ENCODE measurements around the gene RAB3IL1.

RAB3IL1 gene

DNA sequence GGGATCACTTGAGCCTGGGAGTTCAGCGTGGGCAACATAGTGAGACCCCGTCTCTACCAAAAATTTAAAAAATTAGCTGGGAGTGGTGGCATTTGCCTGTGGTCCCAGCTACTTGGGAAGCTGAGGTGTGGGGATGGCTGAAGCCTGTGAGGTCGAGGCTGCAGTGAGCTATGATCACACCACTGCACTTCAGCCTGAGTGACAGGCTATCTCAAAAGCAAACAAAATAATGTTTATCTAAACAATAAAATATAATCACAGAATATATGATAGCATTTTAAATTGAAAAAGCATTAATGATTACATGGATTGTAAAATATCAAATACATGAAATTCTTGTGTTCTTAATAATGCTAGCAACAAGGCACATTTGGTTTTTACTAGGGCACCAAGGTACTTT lies 35.5 kb upstream of the RAB3IL1 start:
- DNase-seq (ENCODE audit: low read depth), result no peak

DNA sequence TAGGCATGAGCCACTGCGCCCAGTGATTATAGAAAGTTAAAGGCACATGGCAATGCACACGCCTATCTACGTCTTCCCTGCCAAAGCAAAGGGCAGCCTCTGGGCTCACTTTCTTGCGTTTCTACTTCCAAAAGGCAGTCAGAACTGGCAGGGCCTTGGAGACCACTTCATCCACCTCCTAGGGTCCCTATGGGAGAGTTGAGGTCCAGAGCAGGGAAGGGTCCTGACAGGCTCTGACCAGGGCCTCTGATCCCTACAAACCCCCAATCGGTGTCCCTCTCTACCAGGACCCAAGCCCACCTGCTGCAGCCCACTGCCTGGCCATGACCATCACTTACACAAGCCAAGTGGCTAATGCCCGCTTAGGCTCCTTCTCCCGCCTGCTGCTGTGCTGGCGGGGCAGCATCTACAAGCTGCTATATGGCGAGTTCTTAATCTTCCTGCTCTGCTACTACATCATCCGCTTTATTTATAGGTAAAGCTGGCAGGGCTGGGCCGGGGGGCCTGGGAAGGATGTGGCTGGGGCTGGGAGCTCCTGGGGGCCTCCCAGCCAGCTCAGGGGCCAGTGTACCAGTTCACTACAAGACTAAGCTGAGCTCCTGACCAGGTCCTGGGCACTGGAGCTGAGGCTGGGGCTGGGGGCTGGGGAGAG lies 34.2 kb upstream of the RAB3IL1 start:
- DNase-seq (ENCODE audit: low read depth), result no peak

DNA sequence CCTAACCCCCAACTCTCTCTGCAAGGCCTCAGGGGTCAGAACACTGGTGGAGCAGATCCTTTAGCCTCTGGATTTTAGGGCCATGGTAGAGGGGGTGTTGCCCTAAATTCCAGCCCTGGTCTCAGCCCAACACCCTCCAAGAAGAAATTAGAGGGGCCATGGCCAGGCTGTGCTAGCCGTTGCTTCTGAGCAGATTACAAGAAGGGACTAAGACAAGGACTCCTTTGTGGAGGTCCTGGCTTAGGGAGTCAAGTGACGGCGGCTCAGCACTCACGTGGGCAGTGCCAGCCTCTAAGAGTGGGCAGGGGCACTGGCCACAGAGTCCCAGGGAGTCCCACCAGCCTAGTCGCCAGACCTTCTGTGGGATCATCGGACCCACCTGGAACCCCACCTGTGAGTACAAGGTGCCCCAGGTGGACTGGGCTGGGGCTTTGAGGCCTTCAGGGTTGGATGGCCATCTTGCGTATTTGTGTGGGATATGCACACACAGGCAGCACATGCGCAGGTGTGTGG lies 32.7 kb upstream of the RAB3IL1 start, which contains the start of gene BEST1:
TSS of gene BEST1 (plus strand) at position 317 of the 513 bp plus-strand sequence. CDS start 1,456 bp downstream, outside the sequence.
- no peak for DNase-seq (ENCODE audit: low read depth)

DNA sequence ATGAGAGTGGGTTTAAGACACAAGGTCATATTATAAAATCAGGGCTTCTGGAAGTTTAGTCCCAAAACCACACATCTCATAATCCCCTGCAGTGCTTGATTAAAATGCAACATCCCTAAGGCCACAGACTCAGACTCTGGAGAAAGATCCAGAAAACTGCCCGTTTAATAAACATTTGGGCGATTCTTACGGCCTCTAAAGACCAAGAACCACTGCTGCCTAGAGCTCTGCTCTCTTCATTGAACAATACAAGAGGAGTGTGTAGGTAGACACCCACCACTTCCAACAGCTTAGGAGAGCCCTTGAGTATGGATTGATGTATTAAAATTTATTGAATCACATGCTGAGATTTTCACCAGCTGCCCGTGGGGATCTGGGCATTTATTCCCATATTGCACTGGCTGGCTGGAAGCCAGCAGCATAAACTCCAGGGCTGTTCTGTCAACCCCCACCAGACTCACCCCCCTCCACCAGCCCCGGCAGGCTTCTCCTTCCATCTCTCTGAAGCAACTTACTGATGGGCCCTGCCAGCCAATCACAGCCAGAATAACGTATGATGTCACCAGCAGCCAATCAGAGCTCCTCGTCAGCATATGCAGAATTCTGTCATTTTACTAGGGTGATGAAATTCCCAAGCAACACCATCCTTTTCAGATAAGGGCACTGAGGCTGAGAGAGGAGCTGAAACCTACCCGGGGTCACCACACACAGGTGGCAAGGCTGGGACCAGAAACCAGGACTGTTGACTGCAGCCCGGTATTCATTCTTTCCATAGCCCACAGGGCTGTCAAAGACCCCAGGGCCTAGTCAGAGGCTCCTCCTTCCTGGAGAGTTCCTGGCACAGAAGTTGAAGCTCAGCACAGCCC lies 32.0 kb upstream of the RAB3IL1 start:
- DNase-seq (ENCODE audit: low read depth), result peak; percentile 95

DNA sequence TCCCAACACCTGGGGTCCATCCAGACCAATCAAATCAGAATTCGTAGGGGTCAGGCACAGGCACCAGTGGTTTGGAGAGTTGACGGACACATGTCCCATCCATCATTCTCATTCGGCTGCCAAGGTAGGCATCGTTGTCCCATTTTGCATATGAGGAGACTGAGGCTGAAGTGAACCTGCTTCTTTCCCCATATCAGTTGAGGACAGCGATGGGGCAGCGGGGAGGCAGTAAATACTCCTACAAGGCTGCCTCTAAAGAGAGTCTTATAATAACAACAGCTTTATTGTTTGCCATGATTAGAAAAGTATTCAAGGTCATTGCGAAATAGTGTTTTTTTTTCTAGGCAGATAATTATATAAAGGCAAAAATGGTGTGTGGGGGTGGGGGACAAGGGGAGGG lies 31.1 kb upstream of the RAB3IL1 start:
- DNase-seq (ENCODE audit: low read depth), result no peak

DNA sequence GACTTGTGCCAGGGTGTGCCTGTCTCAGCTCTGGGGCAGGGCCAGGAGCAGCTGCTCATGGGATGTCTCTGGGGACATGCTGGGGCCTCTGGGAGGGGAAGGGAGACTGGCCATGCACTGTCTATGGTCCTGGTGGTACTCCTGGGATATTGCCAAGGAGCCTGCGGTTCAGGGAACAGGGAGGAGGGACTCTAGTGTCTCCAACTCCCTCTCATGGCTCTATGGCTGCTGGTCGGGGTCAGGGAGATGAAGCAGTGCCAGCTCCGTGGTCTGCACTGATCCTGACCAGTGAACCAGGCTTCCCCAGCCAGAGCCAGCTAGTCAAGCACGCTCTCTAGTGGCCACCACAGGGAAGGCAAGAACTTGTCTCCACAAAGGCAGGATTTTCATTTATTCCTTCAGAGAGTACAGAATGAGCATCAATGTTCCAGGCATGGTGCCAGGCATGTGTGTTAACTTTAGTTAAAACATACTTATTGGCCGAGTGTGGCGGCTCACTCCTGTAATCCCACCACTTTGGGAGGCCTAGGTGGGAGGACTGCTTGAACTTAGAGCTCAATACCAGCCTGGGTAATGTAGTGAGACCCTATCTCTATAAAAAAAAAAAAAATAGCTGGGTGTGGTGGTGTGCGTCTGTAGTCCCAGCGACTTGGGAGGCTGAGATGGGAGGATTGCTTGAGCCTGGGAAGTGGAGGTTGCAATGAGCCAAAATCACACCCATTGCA lies 30.3 kb upstream of the RAB3IL1 start:
- DNase-seq (ENCODE audit: low read depth), result peak; percentile 88

DNA sequence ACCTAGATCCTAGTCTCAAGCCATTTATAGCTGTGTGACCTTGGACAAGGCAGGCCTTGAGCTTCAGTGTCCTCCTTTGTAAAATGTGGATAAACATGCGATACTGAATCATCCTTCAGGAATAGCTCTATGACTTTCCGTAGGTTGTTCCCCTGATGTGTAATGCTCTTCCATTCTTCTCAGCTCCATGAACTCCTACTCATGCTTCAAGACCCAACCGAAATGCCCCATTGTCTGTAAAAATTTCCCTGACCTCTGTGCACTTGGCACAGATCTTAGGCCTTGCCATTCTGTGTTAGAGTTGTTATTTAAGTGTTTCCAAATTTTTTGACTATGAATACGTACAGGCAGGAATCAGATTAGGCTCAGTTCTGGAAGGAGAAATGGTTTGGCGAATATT lies 29.5 kb upstream of the RAB3IL1 start:
- DNase-seq (ENCODE audit: low read depth), result no peak

DNA sequence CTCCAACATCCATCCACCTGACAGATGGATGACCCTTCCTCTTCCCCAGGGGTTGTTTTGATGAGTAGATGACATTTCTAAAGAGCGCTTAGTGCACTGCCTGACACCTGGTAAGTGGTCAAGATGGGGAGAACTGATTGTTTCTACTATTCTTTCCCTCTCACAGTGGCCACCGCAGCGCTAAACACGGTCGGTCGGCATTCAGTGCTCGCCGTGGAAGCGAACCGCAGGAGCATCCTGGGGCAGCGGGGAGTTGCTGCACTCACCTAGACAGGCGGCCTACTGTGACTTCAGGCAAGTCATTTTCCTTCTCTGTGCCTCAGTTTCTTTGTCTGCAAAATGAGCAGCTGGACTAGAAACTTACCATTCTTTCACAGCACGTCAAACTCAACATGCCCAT lies 27.8 kb upstream of the RAB3IL1 start:
- no peak for DNase-seq (ENCODE audit: low read depth)

DNA sequence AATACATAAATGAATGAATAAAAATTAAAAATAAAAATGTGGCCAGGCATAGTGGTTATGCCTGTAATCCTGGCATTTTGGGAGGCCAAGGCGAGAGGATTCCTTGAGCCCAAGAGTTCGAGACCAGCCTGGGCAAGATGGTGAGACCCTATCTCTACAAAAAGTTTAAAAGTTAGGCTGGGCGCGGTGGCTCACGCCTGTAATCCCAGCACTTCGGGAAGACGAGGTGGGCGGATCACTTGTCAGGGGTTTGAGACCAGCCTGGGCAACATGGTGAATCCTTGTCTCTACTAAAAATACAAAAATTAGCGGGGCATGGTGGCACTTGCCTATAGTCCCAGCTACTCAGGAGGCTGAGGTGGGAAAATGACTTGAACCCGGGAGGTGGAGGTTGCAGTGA lies 23.1 kb upstream of the RAB3IL1 start:
- no peak for DNase-seq (ENCODE audit: low read depth)

DNA sequence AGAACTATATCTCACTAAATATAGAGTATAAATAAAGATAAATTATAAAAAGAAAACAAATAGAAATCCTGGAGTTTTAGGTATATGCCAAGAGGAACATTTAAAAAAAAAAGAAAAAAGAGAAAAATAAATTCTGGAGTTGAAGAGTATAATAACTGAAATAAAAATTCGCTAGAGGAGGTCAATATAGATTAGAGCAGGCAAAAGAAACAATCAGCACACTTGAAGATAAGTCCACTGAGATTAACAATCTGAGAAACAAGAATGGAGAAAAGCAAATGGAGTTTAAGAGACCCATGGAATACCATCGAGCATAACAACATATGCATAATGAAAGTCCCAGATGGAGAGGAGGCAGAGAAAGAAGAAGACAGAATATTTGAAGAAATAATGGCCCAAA lies 18.5 kb upstream of the RAB3IL1 start:
- DNase-seq (ENCODE audit: low read depth), result no peak

DNA sequence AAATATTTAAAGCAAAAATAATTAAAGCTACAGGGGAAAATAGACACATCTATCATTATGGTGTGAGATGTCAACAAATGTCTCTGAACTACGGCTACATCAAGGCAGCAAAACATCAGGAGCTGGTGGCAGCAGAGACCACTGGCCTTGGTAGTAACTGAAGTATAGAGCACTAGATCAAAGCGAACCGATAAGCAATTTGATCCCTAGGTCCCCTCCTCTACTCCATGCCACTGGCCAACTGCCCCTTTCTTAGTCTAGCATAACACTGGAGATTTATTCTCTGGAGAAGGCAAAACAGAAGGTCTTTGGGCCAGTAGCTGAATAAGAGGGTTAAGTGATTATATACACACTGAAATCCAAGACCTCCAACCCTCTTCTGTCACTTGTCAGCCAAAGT lies 13.6 kb upstream of the RAB3IL1 start:
- DNase-seq (ENCODE audit: low read depth), result no peak

DNA sequence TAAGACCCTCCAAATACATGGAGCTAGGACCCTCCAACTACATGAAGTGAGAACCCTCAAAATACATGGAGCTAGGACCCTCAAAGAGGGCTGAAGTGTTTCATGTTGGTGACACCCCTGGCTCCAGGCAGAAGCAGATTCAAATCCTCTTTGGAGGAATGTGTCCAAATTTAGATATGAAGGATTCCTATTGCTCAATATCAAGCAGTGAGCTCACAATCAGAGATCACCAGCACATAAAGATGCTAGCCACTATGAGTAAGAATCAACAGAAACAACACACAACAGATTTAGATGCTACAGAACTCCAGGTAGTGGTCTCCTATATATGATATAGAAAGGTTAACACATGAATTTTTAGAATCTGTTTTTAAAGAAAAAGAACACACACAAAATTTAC lies 11.2 kb upstream of the RAB3IL1 start:
- no peak for DNase-seq (ENCODE audit: low read depth)

DNA sequence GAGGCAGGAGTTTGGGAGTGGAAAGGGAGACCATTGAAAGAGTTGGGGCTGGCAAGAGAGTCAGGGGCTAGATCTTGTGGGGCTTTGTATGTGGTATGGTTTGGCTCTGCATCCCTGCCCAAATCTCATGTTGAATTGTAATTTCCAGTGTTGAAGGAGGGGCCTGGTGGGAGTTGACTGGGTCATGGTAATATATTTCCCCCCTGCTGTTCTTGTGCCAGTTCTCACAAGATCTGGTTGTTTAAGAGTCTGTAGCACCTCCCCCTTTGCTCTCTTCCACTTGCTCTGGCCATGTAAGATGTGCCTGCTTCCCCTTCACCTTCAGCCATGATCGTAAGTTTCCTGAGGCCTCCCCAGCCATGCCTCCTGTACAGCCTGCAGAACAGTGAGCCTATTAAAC lies 10.1 kb upstream of the RAB3IL1 start:
- no peak for DNase-seq (ENCODE audit: low read depth)

DNA sequence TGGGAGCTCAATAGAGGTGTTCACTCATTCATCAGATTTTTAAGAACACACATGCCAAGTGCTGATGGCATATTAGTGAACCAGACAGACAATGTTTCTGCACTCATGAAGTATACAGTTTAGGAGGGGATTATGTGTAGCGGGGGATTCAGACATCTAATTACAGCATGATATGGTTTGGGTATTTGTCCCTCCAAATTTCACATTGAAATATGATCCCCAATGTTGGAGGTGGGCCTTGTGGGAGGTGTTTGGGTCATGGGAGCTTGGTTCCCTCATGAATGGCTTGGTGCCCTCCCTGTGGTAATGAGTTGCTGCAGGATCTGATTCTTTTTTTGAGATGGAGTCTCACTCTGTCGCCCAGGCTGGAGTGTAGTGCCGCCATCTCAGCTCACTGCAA lies 8.9 kb upstream of the RAB3IL1 start:
- no peak for DNase-seq (ENCODE audit: low read depth)

DNA sequence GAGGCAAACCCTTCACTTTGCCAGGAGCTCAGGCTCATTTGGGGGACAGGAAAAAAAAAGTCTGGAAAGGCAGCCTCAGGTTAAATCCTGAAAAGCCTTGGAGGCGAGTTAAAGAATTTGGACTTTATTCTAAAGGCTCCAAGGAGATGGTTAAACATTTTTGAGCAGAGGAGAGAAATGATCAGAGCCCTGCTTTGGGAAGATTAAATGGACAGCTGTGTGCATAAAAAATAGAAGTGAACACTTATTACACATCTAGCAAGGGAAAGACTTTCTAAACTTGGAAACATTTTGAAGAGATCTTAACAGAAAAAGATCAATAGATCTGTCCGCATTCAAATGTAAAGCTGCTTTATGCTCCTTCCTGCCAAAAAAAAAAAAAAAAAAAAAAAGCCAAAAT lies 8.4 kb upstream of the RAB3IL1 start:
- no peak for DNase-seq (ENCODE audit: low read depth)

DNA sequence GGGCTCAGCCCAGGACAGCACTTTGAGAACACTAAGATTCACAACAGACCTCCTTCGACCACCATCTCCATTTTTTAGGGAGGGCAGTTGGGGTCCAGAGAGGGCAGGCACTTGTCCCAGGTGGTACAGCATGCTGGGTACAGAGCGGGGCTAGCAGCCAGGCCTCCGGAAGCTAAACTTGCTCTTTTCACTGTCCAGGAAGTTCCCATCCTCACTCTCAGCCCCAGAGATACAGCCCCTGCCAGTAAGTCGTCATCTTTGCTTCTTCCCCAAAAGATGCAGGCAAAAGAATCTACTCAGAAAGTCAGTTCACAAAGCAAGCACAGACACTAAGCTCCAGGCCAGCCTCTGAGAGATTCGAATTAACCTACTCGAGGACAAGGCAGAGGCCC lies 6.7 kb upstream of the RAB3IL1 start:
- DNase-seq (ENCODE audit: low read depth), result no peak

DNA sequence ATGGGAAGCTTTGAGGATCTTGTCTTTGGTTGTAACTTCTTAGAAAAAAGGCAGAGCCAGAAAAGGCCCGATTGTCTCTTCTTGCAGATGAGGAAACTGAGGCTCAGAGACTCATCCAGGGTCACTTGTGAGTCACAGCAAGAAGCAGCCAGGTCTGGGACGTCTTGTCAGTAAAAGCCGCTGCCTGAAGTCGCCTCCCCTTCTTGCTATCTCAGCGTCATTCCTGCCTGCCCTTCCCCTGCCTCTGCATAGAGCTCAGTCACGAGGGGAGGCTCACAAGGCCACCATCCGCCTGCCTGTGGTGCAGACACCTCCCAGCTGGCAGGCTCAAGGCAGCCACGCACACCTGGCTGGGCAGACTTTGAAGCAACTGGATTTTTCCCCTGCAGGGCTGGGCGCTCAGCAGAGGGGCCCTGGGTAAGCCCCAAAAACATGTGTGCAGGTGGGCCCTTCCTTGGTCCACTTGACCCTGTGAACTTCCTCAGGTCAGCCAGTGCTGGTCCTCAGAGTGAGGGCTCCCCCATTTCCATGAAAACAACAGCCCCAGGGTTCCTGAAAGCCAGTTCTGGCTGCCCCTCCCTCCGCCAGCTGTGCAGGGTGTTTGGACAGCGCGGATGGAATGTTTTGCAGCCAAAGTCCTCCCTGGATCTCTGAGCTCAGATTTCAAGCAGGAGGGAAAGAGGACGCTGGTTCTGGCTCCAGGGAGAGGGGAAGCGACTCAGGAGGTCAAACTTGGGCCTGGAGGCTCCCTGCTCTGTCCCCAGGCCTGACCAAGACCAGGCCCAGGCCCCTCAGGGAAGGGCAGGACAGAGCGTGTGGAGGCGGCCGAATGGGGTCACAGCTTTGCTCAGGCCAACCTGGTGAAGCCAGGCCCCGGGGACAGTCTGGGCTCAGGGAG lies 6.0 kb upstream of the RAB3IL1 start:
- peak; percentile 76 for DNase-seq (ENCODE audit: low read depth)

DNA sequence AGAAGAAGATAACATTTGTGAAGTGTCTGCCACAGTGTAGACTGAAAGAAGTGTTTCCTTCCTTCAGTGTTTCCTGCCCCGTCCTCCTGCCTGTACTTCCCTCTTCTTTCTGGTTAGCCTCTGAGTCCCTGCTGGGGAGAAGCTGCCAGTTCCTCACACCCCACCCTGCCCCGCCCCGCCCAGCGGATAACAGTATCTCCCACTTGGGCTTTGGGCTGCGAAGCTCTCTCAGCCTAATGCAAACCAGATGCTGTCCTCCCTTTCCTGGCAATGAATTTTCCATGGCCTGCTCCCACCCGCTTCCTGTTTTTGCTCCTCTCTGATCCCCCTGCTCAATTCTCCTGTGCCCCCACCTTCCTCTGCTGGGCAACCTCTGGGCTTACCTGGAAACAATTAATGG lies 5.2 kb upstream of the RAB3IL1 start:
- peak; percentile 90 for DNase-seq (ENCODE audit: low read depth)

DNA sequence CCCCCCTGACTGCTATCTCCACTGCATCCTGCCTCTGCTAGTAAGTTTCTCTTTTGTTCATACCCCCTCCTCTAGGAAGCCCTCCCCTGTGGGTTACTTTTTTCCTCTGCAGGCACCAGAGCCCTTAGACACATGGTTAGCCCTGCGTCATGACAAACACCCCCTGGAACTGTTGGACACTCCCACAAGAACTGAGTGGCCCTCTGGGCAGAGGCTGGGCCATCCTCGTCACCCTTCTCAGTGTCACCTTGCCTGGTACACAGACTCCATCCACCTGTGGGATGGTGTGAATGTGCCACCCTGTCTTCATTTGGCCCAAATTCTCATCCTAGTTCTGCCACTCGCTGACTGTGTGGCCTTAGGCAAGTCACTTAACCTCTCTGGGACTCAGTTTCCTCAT lies 4.1 kb upstream of the RAB3IL1 start:
- no peak for DNase-seq (ENCODE audit: low read depth)

DNA sequence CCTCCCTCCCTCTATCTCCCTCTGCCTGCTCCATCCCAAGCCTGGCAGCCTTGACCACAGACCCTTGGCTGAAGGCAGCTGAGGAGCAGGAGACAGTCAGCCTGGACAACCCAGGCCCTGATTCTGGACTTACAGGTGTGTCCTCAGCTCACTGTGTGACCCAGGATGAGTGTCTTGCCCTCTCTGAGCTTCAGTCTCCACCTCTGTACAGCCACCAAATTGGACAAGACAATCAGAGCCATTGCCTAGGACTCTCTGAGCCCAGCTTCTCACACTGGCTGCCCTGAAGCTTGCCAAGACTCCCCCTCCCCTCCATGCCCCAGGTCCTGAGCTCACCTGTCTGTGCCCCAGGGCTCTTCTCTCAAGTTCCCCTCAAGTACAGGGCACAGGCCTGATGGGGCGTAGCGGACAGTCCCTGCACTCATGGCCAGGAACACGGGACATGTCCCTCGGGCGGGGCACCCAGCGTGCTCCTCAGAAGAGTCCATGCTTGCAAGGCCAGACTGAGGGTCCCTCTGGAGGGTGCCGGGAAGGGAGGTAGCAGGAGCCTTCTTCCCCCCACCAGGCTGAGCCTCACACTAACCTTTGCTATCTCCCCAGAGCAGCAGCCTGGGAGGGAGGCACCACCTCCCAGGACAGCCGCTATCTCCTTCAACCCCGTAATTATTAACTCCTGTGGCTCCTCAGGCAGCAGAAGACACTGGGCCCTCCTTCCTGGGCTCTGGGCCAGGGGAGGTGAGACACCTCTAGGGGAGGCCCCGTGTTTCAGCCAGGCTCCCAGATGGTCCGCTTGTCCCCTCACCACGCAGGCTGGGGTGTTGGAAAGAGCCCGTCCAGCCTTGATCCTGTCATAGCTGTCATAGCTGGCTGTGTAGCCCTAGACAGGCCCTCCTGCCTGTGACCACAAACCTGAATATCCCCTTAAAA lies 2.6 kb upstream of the RAB3IL1 start:
- DNase-seq (ENCODE audit: low read depth), result no peak
